AG08396 (cell line): ENCODE measurements around the gene ROBO3.

Experiments
- DNase-seq: peaks from one replicate; pipeline ENCODE4 v3.0.0; 2012; ENCODE audit warnings: low spot score, mixed read lengths

Gene ROBO3

GRCh38 chr11:124892750-124893454 is 27.7 kb downstream of the ROBO3 start:
- no peak for DNase-seq

- no peak for DNase-seq
These were observed 28.7 kb downstream of the ROBO3 start for GRCh38 chr11:124893781-124894401.

GRCh38 chr11:124894606-124895430 is 29.6 kb downstream of the ROBO3 start:
- DNase-seq, result no peak

- no peak for DNase-seq
These were observed 30.3 kb downstream of the ROBO3 start for GRCh38 chr11:124895471-124895971.

GRCh38 chr11:124896071-124896750 is 31.0 kb downstream of the ROBO3 start:
- no peak for DNase-seq

- DNase-seq, result no peak
These were observed 31.7 kb downstream of the ROBO3 start for GRCh38 chr11:124896821-124897391.

- DNase-seq, result no peak
These were observed 32.5 kb downstream of the ROBO3 start, which contains the start of gene ROBO4 for GRCh38 chr11:124897674-124898262. Gene ROBO4, minus strand, starts transcription at chr11:124897865. Its CDS starts 70 bp downstream, at chr11:124897795.

- peak; percentile 63 for DNase-seq
These were observed 33.0 kb downstream of the ROBO3 start for GRCh38 chr11:124898263-124898680.

GRCh38 chr11:124898711-124899110 is 33.5 kb downstream of the ROBO3 start:
- no peak for DNase-seq

- no peak for DNase-seq
These were observed 34.3 kb downstream of the ROBO3 start for GRCh38 chr11:124899383-124900145.

GRCh38 chr11:124900464-124900863 is 35.2 kb downstream of the ROBO3 start:
- DNase-seq, result peak; percentile 83

- DNase-seq, result no peak
These were observed 37.4 kb downstream of the ROBO3 start for GRCh38 chr11:124902616-124903015.

GRCh38 chr11:124915541-124916369 is 50.5 kb downstream of the ROBO3 start:
- no peak for DNase-seq

- no peak for DNase-seq
These were observed 51.1 kb downstream of the ROBO3 start for GRCh38 chr11:124916370-124916710.

- peak; percentile 55 for DNase-seq
These were observed 51.9 kb downstream of the ROBO3 start for GRCh38 chr11:124917115-124917637.

- no peak for DNase-seq
These were observed 53.7 kb downstream of the ROBO3 start, which contains the start of gene HEPN1 for GRCh38 chr11:124918950-124919349. Gene HEPN1, plus strand, starts transcription at chr11:124919250.

GRCh38 chr11:124919898-124920297 is 54.7 kb downstream of the ROBO3 start:
- DNase-seq, result no peak

- DNase-seq, result no peak
These were observed 55.1 kb downstream of the ROBO3 start for GRCh38 chr11:124920356-124920755.

GRCh38 chr11:124920870-124921609 is 55.8 kb downstream of the ROBO3 start:
- no peak for DNase-seq
